ENCODE data around the gene HMG20B. TPM values are rescaled to one million over a fixed set of nuclear protein-coding genes. Genes with fewer than 3 reads are reported as not detected.

The HMG20B gene
- total RNA-seq: 72.5 and 124 TPM in 2 replicates

GRCh38 chr19:3572855-3573161 lies at the start of gene HMG20B:
Gene HMG20B (plus strand): TSS chr19:3572944. CDS start chr19:3573310, 366 bp downstream.
- no peak for TF ChIP-seq CTCF (IDR thresholded peaks at IDR 0.05; ENCODE audit: insufficient read depth, low read depth, low read length)
- no peak for DNase-seq (ENCODE audit: low read depth)
- H3K4me3 ChIP-seq (ENCODE audit: low read depth, low read length): peak within 1 kb of the TSS; percentile 76

GRCh38 chr19:3523361-3524077 lies 49.2 kb upstream of the HMG20B start:
- TF ChIP-seq CTCF (IDR thresholded peaks at IDR 0.05; ENCODE audit: insufficient read depth, low read depth, low read length): no peak
- no peak for DNase-seq (ENCODE audit: low read depth)
- no peak overlapping the region for H3K4me3 ChIP-seq (ENCODE audit: low read depth, low read length)

GRCh38 chr19:3524078-3524842 lies 48.5 kb upstream of the HMG20B start:
- no peak for DNase-seq (ENCODE audit: low read depth)
- no peak overlapping the region for H3K4me3 ChIP-seq (ENCODE audit: low read depth, low read length)
- no peak for TF ChIP-seq CTCF (IDR thresholded peaks at IDR 0.05; ENCODE audit: insufficient read depth, low read depth, low read length)

DNA sequence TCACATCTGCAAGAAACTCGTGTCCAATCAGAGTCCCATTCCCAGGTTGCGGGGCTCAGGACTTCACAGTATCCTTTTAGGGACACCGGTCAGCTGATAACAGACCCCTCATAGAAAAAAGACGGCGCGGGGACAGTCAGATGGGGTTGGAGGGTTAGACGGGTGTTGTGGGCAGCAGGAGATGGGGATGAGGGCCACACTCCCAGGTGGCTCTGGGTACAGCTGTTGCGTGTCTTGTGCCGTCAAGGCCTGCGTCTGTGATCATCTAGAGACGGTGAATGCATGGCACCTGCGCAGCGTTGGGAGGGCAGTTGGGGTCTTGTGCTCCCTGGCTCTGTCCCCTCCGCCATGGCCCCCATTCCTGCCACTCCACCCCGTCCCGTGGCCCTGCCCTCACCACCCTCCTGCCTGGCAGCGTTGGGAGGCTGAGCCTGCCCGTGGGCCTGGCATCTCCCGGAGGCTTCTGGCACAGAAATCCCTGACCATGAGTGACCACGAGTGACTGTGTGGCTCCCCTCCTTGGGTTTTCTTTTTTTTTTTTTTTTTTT lies 47.8 kb upstream of the HMG20B start:
- TF ChIP-seq CTCF (IDR thresholded peaks at IDR 0.05; ENCODE audit: insufficient read depth, low read depth, low read length): no peak
- no peak for DNase-seq (ENCODE audit: low read depth)
- H3K4me3 ChIP-seq (ENCODE audit: low read depth, low read length): no peak overlapping the region

DNA sequence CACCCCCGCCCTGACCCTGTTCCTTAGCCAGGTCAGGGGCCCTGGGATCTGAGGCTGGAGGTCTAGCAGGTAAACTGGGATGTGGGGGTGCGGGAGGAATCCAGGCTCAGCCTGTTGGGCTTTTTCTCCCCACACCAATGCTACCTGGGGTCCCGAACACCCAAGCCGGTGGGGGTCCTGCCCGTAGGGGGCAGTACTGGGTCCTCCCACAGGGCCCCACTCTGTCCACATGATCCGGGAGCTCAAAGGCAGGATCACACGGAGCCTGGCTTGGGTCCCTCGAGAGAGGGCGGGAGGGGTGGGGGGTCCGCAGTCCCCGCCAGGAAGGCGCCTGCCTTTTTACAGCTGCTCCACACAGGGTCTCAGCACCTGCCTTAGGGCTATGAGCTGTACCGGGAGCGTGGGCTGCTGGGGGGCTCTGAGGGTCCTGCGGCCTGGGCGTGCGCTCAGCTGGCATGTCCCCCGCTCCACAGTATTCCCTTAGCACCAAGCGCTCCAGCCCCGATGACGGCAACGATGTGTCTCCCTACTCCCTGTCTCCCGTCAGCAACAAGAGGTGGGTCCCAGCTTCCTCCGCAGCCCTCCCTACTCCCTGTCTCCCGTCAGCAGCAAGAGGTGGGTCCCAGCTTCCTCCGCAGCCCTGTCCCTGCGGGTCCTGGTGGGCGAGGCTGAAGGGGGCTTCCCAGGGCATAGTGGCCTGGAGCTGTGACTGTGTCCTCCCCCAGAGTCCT lies 46.1 kb upstream of the HMG20B start:
- peak; percentile 13 for TF ChIP-seq CTCF (IDR thresholded peaks at IDR 0.05; ENCODE audit: insufficient read depth, low read depth, low read length)
- DNase-seq (ENCODE audit: low read depth): no peak

GRCh38 chr19:3527238-3527910 lies 45.4 kb upstream of the HMG20B start:
- TF ChIP-seq CTCF (IDR thresholded peaks at IDR 0.05; ENCODE audit: insufficient read depth, low read depth, low read length): no peak
- no peak for DNase-seq (ENCODE audit: low read depth)
- H3K4me3 ChIP-seq (ENCODE audit: low read depth, low read length): no peak overlapping the region

More for the DNA sequence above, 46.1 kb upstream of the HMG20B start:
- no peak overlapping the region for H3K4me3 ChIP-seq (ENCODE audit: low read depth, low read length)

Data from fibroblast of villous mesenchyme (primary cell).